Thoracic aorta (tissue), 2 donors: Measurements from ENCODE around the gene RARB. TPM values are rescaled to one million over a fixed set of nuclear protein-coding genes. Genes with fewer than 3 reads are reported as not detected.

Experiments
- ATAC-seq: fragments of 150-250 bp; one replicate; pipeline ENCODE4 v1.8.0; 2017; ENCODE audit warnings: low read depth; ENCODE audit not compliant: insufficient number of reproducible peaks, low FRiP score
- DNase-seq: peaks from one replicate; pipeline ENCODE4 v3.0.0-alpha.2; 2020; ENCODE audit warnings: low spot score
- H3K27ac ChIP-seq, 2 donors: fragments of 200-600 bp; sonication (generic); 1 replicate in 1 of 2; 2 replicates in 1 of 2; pipeline ENCODE4 v1.5.1; 2016; ENCODE audit warnings: mild to moderate bottlenecking in 2 of 2, moderate library complexity in 2 of 2
- H3K27me3 ChIP-seq: fragments of 200-600 bp; sonication (generic); replicated peaks from 2 replicates; pipeline ENCODE4 v1.6.0; 2016; ENCODE audit warnings: mild to moderate bottlenecking; ENCODE audit not compliant: insufficient read depth
- H3K36me3 ChIP-seq: fragments of 200-600 bp; sonication (generic); one replicate; pipeline ENCODE4 v1.5.1; 2016
- H3K4me1 ChIP-seq, 2 donors: fragments of 200-600 bp; sonication (generic); 1 replicate in 1 of 2; 2 replicates in 1 of 2; pipeline versions ENCODE4 v1.5.1 to v1.6.0; 2016; ENCODE audit warnings: low read depth in 2 of 2, mild to moderate bottlenecking in 1 of 2; ENCODE audit not compliant: control insufficient read depth in 1 of 2
- H3K4me3 ChIP-seq: fragments of 200-600 bp; sonication (generic); 2 replicates; pipeline ENCODE4 v1.5.1; 2016; ENCODE audit warnings: mild to moderate bottlenecking
- H3K9me3 ChIP-seq: fragments of 200-600 bp; sonication (generic); 2 replicates; pipeline ENCODE4 v1.5.1; 2016
- total RNA-seq, 2 donors: library from RNA; depleted of rRNA; stranded (reverse); fragments of >200 nt; gene quantifications; one replicate each; pipeline versions ENCODE4 v1.1.0 to v1.2.3, GENCODE V29; 2016
- TF ChIP-seq, protein P1 (sequence below): fragments of 200-600 bp; sonication (generic); IDR thresholded peaks from one replicate; pipeline ENCODE4 v1.5.1; 2019; ENCODE audit warnings: antibody characterized with exemption

The RARB gene
- total RNA-seq, 2 donors from 2014 or later, result 3.8 to 12.3 TPM

DNA sequence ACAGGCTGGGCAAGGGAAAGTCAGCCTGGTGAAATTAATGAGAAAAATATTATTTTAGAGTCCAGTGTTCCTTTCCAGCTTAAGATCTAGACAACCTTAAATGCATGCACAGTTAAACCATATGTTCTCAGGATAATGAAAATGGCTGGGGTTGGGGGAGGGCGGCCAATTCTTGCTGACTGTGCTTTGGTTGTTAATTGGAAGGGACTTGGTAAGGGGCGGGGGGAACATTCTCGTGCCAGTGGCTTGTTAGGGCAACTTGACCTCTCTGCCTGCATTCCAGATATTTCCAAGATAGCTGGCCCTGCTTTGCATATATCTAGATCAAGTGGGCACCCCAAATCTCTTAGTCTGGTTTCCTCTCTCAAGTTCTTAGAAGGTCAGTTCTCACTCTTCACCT lies 124.2 kb downstream of the RARB start:
- H3K4me3 ChIP-seq, result no peak overlapping the region
- peaks cover 14 to 18% of the 10 kb centered on the region in 2 donors for H3K4me1 ChIP-seq
- H3K9me3 ChIP-seq, result no peaks in the 10 kb centered on the region
- ATAC-seq, result no peak
- no peaks in the 10 kb centered on the region for H3K27me3 ChIP-seq
- DNase-seq, result no peak
- no peak overlapping the region for H3K27ac ChIP-seq
- H3K36me3 ChIP-seq, result no peaks in the 10 kb centered on the region
- TF ChIP-seq, protein P1, sequence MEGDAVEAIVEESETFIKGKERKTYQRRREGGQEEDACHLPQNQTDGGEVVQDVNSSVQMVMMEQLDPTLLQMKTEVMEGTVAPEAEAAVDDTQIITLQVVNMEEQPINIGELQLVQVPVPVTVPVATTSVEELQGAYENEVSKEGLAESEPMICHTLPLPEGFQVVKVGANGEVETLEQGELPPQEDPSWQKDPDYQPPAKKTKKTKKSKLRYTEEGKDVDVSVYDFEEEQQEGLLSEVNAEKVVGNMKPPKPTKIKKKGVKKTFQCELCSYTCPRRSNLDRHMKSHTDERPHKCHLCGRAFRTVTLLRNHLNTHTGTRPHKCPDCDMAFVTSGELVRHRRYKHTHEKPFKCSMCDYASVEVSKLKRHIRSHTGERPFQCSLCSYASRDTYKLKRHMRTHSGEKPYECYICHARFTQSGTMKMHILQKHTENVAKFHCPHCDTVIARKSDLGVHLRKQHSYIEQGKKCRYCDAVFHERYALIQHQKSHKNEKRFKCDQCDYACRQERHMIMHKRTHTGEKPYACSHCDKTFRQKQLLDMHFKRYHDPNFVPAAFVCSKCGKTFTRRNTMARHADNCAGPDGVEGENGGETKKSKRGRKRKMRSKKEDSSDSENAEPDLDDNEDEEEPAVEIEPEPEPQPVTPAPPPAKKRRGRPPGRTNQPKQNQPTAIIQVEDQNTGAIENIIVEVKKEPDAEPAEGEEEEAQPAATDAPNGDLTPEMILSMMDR, result no peak

DNA sequence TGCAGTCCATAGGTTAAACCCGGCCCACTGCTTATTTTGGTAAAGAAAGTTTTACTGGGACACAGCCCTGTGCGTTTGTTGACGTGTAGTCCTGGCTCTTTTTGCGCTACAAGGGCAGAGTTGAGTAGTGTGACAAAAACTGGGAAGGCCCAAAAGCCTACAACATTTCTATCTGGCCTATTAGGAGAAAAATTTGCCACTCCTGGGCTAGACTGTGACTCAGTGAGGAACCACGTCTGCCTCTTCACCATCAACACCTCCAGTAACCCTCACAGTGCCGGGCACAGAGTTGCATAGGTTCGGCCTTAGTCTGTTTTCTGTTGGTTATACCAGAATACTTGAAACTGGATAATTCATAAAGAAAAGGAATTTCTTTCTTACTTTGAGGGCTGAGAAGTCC lies 126.3 kb downstream of the RARB start:
- H3K4me1 ChIP-seq, result peaks cover 17 to 36% of the 10 kb centered on the region in 2 donors
- no peak overlapping the region for H3K4me3 ChIP-seq
- H3K9me3 ChIP-seq, result no peaks in the 10 kb centered on the region
- no peaks in the 10 kb centered on the region for H3K27me3 ChIP-seq
- H3K36me3 ChIP-seq, result no peaks in the 10 kb centered on the region
- TF ChIP-seq, protein P1, result no peak
- no peak overlapping the region for H3K27ac ChIP-seq
- ATAC-seq, result no peak
- no peak for DNase-seq

GRCh38 chr3:25555695-25556437 lies 127.8 kb downstream of the RARB start:
- Histone ChIP-seq H3K27ac (peak overlapping the region; percentile 4 to 21), H3K4me3 (no peak overlapping the region), H3K36me3 (no peaks in the 10 kb centered on the region), H3K27me3 (no peaks in the 10 kb centered on the region), H3K4me1 (peaks cover 17 to 36% of the 10 kb centered on the region in 2 donors), H3K9me3 (no peaks in the 10 kb centered on the region)
- no peak for ATAC-seq
- TF ChIP-seq, protein P1, result no peak
- no peak for DNase-seq

GRCh38 chr3:25556447-25556846 lies 128.4 kb downstream of the RARB start:
- Histone ChIP-seq H3K27ac (peak overlapping the region; percentile 4 to 21), H3K4me1 (peaks cover 17 to 36% of the 10 kb centered on the region in 2 donors), H3K4me3 (no peak overlapping the region), H3K36me3 (no peaks in the 10 kb centered on the region), H3K9me3 (no peaks in the 10 kb centered on the region), H3K27me3 (no peaks in the 10 kb centered on the region)
- ATAC-seq (no peak), DNase-seq (no peak)
- TF ChIP-seq, protein P1, result no peak

GRCh38 chr3:25557694-25558093 lies 129.6 kb downstream of the RARB start:
- no peak for DNase-seq
- no peaks in the 10 kb centered on the region for H3K9me3 ChIP-seq
- H3K27ac ChIP-seq, result no peak overlapping the region
- no peak overlapping the region for H3K4me3 ChIP-seq
- TF ChIP-seq, protein P1, result no peak
- peaks cover 17 to 36% of the 10 kb centered on the region in 2 donors for H3K4me1 ChIP-seq
- ATAC-seq, result no peak
- no peaks in the 10 kb centered on the region for H3K36me3 ChIP-seq
- no peaks in the 10 kb centered on the region for H3K27me3 ChIP-seq
